Vagina (tissue), 2 donors: ENCODE results near the gene PAFAH1B2.

Source experiments
- CTCF ChIP-seq, 3 experiments: fragments of 450-650 bp in 2 of 3; fragments of 200-600 bp in 1 of 3; sonication (generic) in 1 of 3; IDR thresholded peaks; one replicate each; pipeline ENCODE4 v1.5.1; 2017 to 2019; ENCODE audit warnings: antibody characterized with exemption in 3 of 3, mild to moderate bottlenecking in 2 of 3, moderate library complexity in 2 of 3
- POLR2A ChIP-seq, 2 donors: fragments of 450-650 bp; IDR thresholded peaks; one replicate each; pipeline ENCODE4 v1.6.1; 2017; ENCODE audit warnings: antibody characterized with exemption in 2 of 2, mild to moderate bottlenecking in 2 of 2, moderate library complexity in 2 of 2

GRCh38 chr11:117180020-117180419 is 35.9 kb downstream of the PAFAH1B2 start:
- TF ChIP-seq POLR2A (IDR thresholded peaks at IDR 0.05) (no peak), CTCF (IDR thresholded peaks at IDR 0.05) (no peak)
